Stimulated activated CD4-positive, alpha-beta T cell treated with anti-CD3 and anti-CD28 coated beads, Interleukin-4, amount 100 ng/mL, for 24 hours (primary cell): Measurements from ENCODE around the gene NUDT8.
"Not testable (repeated sequence)": the region's sequence is repeated elsewhere in the genome, so short reads cannot be mapped to it uniquely, and the experiment has no call there.

Source experiments
- DNase-seq: peaks from one replicate; pipeline ENCODE4 v3.0.0-alpha.2; 2020

Gene NUDT8

GRCh38 chr11:67627441-67627811 lies 2.3 kb downstream of the NUDT8 start:
- DNase-seq = no peak

- DNase-seq = no peak
Measured at GRCh38 chr11:67626970-67627369, 2.8 kb downstream of the NUDT8 start.

GRCh38 chr11:67626131-67626833 lies 3.5 kb downstream of the NUDT8 start:
- not testable (repeated sequence) for DNase-seq

DNA sequence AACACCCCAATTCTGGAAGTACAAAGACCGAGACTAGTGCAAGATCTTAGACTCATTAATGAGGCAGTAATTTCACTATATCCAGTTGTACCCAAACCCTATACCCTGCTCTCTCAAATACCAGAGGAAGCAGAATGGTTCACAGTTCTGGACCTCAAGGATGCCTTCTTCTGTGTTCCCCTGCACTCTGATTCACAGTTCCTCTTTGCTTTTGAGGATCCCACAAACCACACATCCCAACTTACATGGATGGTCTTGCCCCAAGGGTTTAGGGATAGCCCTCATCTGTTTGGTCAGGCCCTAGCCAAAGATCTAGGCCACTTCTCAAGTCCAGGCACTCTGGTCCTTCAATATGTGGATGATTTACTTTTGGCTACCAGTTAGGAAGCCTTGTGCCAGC lies 5.9 kb downstream of the NUDT8 start:
- DNase-seq = not testable (repeated sequence)

- DNase-seq = not testable (repeated sequence)
Measured at GRCh38 chr11:67622905-67623304, 6.8 kb downstream of the NUDT8 start.

DNA sequence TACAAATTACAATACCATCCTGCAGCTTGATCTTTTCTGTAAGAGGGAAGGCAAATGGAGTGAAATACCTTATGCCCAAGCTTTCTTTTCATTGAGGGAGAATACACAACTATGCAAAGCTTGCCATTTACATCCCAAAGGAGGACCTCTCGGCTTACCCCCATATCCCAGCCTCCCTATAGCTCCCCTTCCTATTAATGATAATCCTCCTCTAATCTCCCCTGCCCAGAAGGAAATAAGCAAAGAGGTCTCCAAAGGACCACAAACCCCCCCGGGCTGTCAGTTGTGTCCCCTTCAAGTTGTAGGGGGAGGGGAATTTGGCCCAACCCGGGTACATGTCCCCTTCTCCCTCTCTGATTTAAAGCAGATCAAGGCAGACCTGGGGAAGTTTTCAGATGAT lies 7.8 kb downstream of the NUDT8 start:
- not testable (repeated sequence) for DNase-seq

GRCh38 chr11:67620621-67621020 lies 9.1 kb downstream of the NUDT8 start:
- not testable (repeated sequence) for DNase-seq

- not testable (repeated sequence) for DNase-seq
Measured at GRCh38 chr11:67619683-67620618, 9.8 kb downstream of the NUDT8 start.

GRCh38 chr11:67618901-67619659 lies 10.7 kb downstream of the NUDT8 start:
- DNase-seq = not testable (repeated sequence)

DNA sequence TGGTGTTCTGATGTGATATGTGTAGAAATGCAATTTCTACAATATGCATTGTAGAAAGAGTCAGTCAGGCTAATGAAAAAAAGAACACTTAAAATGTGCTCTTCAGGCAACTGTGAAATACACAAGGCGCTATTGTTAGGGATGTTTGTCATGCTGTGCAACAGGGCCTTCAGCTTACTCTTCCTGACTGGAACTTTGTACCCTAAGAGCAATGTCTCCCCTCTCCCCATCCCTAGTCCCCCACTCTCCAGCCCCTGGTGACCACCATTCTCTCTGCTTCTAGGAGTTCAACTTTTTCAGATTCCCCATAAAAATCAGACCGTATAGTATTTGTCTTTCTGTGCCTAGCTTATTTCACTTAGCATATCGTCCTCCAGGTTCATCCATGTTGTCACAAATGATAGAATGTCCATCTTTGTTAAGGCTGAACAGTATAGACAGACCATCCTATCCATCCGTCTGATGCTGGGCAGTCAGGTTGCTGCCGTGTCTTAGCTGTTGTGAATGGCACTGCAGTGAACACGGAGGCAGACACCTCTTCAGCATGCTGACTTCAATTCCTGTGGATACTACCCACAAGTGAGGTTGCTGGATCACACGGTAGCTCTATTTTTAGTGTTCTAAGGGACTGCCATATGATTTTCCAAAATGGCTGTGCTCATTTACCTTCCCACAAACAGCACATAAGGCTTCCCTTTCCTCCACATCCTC lies 12.3 kb downstream of the NUDT8 start:
- DNase-seq = no peak

DNA sequence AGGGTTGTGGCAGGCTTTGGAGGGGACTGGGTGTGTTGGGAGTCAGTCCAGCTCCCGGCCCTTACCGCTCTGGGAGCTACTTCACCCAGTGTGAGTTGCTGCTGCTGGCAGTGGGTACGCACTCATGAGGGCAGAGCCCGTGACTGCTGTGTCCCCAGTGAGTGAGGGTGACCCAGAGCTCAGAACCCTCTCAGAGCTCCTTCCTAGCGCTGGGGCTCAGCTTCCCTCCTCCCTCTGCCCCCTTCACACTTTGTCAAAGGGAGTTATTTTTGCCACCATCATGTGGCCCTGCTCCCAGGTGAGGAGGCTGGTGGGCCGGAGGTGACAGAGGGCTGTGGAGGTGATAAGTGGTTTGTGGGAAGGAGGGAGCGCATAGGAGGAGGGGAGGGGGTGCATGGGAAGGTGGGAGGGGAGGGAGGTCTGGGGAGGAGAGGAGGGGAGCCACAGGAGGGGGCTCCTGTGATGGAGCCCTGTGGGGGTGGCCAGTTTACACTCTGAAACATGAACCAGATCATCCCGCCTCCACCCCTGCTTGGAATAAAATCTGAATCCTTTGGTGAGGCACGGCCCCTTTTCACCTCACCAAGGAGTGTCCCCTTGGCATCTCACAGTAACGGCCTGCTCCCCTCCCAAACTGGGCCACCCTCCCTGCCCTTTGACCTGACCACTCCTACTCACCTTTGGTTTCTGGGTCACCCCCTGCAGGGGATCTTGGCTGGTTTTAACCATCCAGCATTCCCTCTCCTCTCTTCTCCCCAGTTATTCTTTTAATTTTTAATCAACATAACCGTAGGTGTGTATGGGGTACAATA lies 13.1 kb downstream of the NUDT8 start:
- no peak for DNase-seq

DNA sequence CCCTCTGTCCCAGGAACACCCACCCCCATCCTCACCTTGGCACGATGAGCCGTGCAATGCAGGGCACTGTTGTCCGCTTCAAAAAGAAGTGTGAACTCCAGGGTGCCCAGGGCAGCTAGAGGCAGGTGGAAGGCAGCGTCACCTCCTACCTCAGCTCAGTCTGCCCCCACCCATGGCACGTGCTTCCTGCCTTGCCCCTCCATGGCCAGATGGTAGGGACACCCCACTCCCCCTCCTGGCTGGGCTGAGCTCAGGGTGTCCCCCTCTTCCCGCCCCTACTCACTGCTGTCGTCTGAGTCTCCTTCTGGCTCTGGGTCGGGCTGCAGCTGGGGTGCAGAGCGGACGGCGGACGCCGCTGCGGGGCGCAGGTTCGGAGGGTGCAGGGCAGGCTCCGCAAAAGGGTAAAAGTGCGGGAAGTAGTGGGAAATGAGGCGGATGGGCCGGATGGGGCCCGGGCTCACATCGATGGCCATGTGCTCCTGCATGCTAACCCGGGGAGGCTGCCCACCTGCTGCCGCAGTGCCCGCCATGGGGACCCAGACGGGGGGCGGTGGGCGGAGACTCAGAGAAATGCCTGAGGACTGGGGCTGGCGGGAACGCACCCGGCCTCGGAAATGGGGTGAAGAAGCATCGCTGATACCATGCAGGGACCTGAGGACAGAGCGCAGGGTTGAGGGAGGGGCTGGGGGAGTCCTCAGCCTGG lies 13.9 kb downstream of the NUDT8 start:
- no peak for DNase-seq

GRCh38 chr11:67614730-67615714 lies 14.7 kb downstream of the NUDT8 start:
- DNase-seq = peak; percentile 67

GRCh38 chr11:67613960-67614715 lies 15.6 kb downstream of the NUDT8 start:
- peak; percentile 84 for DNase-seq

- no peak for DNase-seq
Measured at GRCh38 chr11:67613313-67613959, 16.3 kb downstream of the NUDT8 start.

DNA sequence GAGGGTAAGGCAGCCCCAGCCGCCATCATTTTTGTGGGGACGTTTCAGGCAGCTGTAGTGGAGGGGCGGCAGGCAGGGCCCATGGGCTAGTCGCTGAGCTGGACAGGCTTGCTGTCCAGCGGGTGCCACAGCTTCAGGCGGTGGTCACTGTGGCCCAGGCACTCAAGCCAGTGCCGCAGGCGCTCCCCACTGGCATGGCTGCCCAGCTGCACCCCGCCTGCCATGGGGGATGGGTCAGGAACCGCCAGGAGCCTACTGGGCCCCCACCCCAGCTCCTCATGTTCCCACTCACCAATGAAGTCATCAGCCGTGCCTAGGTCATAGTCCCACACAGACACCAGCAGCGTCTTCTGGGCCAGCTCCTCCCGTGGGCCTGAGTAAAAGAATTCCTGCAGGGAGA lies 17.0 kb downstream of the NUDT8 start:
- no peak for DNase-seq

DNA sequence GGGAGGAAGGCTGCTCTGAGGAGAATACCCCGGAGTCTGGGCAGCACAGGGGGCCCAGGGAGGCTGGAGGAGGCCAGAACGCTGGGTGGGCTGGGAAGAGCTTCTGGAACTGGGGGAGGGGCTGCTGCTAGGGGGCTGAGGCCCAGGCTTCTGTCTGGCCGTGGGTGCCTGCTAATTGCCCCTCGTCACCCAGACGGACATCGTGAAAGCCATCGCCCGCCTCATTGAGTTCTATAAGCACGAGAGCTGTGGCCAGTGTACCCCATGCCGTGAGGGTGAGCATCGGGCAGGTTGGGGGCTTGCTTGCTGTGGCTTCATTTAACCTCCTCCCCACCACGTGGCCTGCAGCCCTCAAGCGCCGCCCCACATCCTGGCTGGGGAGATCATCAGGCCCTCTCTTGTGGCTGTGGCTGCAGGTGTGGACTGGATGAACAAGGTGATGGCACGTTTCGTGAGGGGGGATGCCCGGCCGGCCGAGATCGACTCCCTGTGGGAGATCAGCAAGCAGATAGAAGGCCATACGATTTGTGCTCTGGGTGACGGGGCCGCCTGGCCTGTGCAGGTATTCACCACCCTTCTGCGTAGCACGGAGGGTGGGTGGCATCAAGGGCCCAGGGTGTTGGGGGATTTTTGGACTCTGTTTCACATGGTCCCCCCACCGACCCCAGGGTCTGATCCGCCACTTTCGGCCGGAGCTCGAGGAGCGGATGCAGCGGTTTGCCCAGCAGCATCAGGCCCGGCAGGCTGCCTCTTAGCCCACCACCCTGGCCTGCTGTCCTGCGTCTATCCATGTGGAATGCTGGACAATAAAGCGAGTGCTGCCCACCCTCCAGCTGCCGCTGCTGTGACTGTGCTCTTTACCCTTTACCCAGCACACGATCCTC lies 17.8 kb downstream of the NUDT8 start:
- no peak for DNase-seq
